ENCODE results near the gene PEX5.

DNA sequence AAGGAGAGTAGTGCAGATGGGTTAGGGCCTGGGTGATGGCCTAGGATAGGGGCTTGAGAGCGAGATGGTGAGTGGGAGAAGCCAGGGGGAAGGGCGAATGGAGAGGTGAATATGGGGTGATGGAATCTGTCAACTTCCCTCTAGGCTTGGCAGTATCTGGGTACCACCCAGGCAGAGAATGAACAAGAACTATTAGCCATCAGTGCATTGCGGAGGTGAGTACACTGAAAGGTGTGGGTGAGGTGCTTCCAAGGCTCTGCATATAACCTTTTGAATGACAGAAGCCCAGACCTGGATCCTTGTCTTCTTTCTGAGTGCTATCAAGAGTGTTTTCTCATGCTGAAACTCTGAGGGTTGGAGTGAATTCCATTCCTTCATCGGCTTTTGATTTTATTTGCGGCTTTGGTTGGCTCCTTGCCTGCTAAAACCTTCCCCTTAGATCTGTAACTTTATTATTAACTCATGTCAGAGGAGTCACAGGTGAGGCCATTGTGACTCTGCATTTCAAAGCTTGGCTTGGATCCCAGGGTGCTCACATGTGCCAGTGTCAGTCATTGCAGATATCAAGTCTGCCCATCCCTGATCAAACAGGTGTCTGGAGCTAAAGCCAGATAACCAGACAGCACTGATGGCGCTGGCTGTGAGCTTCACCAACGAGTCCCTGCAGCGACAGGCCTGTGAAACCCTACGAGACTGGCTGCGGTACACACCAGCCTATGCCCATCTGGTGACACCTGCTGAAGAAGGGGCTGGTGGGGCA lies 18.6 kb downstream of the PEX5 start:
- TF ChIP-seq, protein P1, sequence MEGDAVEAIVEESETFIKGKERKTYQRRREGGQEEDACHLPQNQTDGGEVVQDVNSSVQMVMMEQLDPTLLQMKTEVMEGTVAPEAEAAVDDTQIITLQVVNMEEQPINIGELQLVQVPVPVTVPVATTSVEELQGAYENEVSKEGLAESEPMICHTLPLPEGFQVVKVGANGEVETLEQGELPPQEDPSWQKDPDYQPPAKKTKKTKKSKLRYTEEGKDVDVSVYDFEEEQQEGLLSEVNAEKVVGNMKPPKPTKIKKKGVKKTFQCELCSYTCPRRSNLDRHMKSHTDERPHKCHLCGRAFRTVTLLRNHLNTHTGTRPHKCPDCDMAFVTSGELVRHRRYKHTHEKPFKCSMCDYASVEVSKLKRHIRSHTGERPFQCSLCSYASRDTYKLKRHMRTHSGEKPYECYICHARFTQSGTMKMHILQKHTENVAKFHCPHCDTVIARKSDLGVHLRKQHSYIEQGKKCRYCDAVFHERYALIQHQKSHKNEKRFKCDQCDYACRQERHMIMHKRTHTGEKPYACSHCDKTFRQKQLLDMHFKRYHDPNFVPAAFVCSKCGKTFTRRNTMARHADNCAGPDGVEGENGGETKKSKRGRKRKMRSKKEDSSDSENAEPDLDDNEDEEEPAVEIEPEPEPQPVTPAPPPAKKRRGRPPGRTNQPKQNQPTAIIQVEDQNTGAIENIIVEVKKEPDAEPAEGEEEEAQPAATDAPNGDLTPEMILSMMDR (conservative IDR thresholded peaks at IDR 0.05; ENCODE audit: low read depth, low read length) = no peak
- no peak for TF ChIP-seq EZH2 (IDR thresholded peaks at IDR 0.05; ENCODE audit: low read length, unreplicated experiment)
